ENCODE data around the gene NR3C2.

The NR3C2 gene

DNA sequence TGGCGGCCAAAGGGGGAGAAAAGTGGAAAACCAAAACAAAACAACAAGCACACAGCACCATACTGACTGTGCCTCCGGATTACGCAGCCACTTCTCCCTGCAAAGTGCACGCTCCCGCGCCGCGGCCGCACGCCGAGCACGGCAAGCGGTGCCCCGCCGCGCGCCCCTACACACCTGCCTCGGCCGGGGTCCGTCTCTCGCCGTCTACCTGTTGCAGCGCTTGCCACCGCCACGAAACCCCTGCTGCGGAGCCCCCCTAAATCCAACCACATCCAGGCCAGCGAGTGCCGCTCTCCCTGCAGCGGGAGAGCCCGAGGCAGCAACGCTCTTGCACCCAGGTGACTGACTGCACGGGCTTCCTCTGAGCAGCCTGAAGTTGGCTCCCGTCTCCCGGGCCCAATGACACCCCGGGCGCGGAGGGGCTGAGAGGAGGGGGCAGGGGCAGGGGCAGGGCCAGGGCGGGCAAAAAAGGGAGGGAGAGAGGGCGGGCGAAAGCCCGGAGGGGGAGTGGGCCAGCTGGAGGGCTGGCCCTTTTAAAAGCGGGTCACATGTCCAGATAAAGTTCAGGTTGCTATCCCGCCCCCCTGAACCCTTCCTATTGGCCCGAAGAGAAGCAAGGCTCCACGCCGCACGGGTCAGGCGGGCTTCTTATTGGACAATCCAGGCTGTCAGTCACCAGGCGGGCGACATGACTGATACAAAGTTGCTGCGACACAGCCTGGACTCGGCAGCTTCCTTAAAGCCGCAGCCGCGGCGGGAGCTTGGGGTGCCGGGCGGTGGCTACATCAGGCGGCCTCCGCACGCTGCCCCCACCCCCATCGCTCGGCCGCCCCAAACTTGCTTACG is at the start of gene NR3C2:
NR3C2 (minus strand) TSS at position 429 of the 846 bp plus-strand sequence.
- H3K4me1 Mint-ChIP-seq, result peaks cover 15 to 29% of the 10 kb centered on the region in 2 donors
- H3K9me3 Mint-ChIP-seq, result no peaks in the 10 kb centered on the region
- no peaks in the 10 kb centered on the region for H3K27me3 Mint-ChIP-seq
- ATAC-seq (replicated peaks) (peak; percentile 91), DNase-seq (peak; percentile 97)
- H3K36me3 Mint-ChIP-seq, result peaks cover 1 to 4% of the 10 kb centered on the region in 2 donors
- peak within 1 kb of the TSS; percentile 97 for H3K27ac Mint-ChIP-seq
- H3K4me3 Mint-ChIP-seq, result peak within 1 kb of the TSS; percentile 95 to 96

DNA sequence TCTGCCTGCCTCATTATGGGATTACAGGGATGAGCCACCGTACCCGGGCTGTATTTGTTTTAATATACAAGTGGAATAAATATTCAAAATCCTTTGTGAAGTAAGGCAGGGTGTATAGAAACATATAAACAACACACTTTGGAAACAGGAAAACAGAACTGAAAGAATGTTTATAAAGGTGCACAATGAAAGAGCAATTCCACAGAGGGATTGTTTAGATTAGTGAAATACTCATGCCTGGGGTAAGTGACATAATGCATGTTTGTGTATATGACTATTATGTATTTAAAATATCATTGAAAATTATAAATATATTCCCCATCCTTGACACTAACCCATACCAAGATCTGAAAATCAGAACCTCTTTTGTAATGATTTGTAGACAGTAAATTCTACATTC is 45.0 kb upstream of the NR3C2 start:
- Mint-ChIP-seq H3K9me3 (peaks cover 5 to 9% of the 10 kb centered on the region in 2 donors), H3K27me3 (no peaks in the 10 kb centered on the region), H3K4me3 (no peak overlapping the region), H3K36me3 (peaks cover 0 to 3% of the 10 kb centered on the region in 2 donors), H3K4me1 (no peaks in the 10 kb centered on the region), H3K27ac (no peak overlapping the region)
- ATAC-seq (replicated peaks), result no peak
- no peak for DNase-seq

DNA sequence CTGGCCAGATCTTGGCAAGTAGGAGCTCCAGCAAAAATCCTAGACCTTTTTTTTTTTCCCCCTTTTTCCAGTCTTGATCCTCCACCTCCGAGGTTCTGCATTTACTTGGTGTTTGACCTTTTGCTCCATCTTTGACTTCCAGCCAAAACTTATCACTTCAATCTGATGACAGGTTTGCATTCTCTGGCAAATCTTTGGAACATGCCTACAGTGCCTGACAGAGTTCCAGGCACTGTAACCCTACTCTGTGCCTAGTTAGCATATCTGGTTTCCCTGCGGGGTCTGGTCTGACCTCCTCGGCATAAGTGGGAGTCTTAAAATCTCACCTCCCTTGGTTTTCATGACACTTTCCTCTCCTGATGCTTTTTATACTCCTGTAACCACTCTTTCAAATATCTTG is 39.4 kb upstream of the NR3C2 start:
- DNase-seq (no peak), ATAC-seq (replicated peaks) (no peak)
- Mint-ChIP-seq H3K27ac (no peak overlapping the region), H3K36me3 (peaks cover 0 to 3% of the 10 kb centered on the region in 2 donors), H3K9me3 (peaks cover 8 to 12% of the 10 kb centered on the region in 2 donors), H3K4me3 (no peak overlapping the region), H3K27me3 (no peaks in the 10 kb centered on the region), H3K4me1 (no peaks in the 10 kb centered on the region)

DNA sequence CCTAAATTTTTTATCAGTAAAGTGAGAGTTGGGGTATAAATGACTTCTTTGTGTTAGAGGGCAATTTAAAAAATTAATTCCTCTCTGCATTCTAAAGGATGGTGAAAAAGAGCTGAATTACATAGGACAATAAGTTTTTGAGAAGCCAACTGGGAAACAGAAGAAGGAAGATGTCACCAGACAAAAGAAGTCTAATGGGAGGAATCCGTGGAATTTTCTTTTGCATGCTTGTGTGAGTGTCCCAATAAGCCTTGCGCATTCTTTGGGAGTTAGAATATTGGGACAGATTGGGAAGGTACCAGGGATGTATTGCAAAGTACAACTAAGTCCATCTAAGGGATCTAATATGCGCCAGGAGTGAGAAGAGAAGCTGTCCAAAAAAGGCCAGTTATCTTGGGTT is 35.1 kb upstream of the NR3C2 start:
- Mint-ChIP-seq H3K27ac (no peak overlapping the region), H3K4me1 (no peaks in the 10 kb centered on the region), H3K9me3 (peaks cover 4 to 9% of the 10 kb centered on the region in 2 donors), H3K4me3 (no peak overlapping the region), H3K27me3 (no peaks in the 10 kb centered on the region), H3K36me3 (no peaks in the 10 kb centered on the region)
- ATAC-seq (replicated peaks) (no peak), DNase-seq (no peak)

DNA sequence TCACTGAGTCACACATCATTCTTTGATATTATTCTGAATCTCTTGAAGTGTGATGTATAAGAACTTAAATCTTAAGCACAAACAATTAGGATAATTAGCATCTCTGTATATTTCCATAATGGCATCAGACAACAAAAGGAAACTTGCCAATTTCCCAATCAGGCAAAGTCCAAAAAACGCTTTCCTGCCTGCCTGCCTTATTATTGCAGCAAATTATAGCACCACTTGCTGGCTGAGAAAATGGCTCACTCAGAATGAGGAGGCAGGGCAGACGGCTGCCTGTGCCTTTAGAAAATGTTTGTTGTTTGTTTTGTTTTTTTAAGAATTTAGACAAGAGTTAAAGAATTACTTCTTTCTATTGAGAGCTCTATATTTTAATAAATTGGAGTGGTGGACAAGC is 27.7 kb upstream of the NR3C2 start:
- ATAC-seq (replicated peaks) (no peak), DNase-seq (no peak)
- H3K27me3 Mint-ChIP-seq, result peaks cover 5 to 11% of the 10 kb centered on the region in 2 donors
- H3K27ac Mint-ChIP-seq, result no peak overlapping the region
- H3K9me3 Mint-ChIP-seq, result peaks cover 0 to 2% of the 10 kb centered on the region in 2 donors
- no peaks in the 10 kb centered on the region for H3K4me1 Mint-ChIP-seq
- no peaks in the 10 kb centered on the region for H3K36me3 Mint-ChIP-seq
- H3K4me3 Mint-ChIP-seq, result no peak overlapping the region

DNA sequence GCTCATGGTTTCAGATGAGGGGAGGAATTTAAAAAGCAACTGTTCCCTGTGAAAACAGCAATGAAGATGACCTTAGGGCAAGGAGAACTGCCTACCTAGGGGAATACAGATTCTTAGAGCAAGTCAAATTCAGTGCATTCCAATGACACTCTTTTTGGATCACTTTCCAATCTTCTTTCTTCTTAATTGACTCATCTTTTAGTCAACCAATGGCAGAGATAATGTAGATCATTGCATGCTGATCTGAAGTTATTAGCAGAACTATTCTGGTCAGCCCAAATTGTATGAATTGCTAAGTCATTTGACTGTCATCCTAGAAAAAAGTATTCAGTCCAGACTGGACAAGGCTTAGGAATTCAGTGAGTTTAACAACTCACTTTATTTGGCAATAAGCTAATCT is 12.6 kb upstream of the NR3C2 start:
- Mint-ChIP-seq H3K27ac (no peak overlapping the region), H3K27me3 (peaks cover 16 to 22% of the 10 kb centered on the region in 2 donors), H3K4me1 (no peaks in the 10 kb centered on the region), H3K9me3 (no peaks in the 10 kb centered on the region), H3K4me3 (no peak overlapping the region), H3K36me3 (no peaks in the 10 kb centered on the region)
- ATAC-seq (replicated peaks) (no peak), DNase-seq (no peak)

DNA sequence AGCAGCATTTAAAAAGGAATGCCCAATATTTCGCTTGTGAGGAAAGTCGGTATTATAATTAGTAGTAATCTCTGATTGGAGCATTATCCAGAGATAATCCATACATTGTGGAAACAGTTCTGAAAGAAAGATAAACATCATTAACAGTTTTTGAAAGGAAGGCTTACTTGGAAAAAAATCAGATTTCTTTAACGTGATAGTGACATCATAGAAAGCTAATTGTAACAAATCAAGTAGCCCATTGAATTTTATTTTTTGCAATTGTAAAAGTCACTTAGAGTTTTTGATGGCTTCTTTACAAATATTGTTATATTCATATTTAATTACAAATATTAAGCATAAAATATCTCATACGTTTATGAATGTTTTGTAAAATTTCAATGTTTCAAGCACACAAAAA is 11.6 kb upstream of the NR3C2 start:
- no peak overlapping the region for H3K27ac Mint-ChIP-seq
- no peak for ATAC-seq (replicated peaks)
- H3K4me1 Mint-ChIP-seq, result no peaks in the 10 kb centered on the region
- peaks cover 16 to 21% of the 10 kb centered on the region in 2 donors for H3K27me3 Mint-ChIP-seq
- no peak overlapping the region for H3K4me3 Mint-ChIP-seq
- no peaks in the 10 kb centered on the region for H3K9me3 Mint-ChIP-seq
- H3K36me3 Mint-ChIP-seq, result no peaks in the 10 kb centered on the region
- no peak for DNase-seq

DNA sequence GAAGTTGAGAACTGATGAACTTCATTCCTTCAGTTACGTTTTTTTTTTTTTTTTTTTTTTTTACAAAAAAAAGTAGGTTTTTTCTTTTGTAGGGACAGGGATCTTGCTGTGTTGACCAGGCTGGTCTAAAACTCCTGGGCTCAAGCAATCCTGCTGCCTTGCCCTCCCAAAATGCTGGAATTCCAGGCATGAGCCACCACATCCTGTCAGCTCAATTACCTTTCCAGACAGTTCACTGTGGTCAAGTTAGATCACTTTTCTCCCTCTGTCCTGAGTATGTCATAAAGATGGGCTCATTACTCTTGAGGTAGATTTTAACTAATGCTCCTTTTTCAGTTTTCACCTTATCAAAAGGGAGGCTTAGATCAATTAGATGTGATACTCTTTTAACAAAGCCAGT is 10.8 kb upstream of the NR3C2 start:
- Mint-ChIP-seq H3K4me3 (no peak overlapping the region), H3K27ac (no peak overlapping the region), H3K4me1 (no peaks in the 10 kb centered on the region), H3K36me3 (no peaks in the 10 kb centered on the region), H3K9me3 (no peaks in the 10 kb centered on the region), H3K27me3 (peaks cover 13 to 16% of the 10 kb centered on the region in 2 donors)
- DNase-seq (no peak), ATAC-seq (replicated peaks) (no peak)

DNA sequence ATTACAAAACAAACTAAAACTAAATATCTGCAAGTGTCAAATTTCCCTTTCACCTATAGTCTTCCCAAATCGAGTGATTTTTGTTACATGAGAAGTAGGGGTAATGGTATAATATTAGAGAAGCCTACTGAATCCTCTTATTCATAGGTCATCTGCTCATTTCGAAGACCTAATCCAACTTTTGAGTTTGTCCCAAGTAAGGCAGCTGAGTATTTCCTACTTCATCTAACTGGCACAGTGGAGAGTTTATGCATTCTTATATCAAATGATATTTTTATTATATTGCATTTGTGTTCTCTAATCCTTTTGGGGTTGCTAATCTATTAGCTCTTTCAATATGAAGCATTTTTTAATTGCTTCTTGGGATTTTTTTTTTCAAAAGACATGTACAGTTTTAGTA is 7.7 kb upstream of the NR3C2 start:
- no peak for ATAC-seq (replicated peaks)
- no peak overlapping the region for H3K4me3 Mint-ChIP-seq
- no peak overlapping the region for H3K27ac Mint-ChIP-seq
- DNase-seq, result no peak
- peaks cover 1 to 4% of the 10 kb centered on the region in 2 donors for H3K36me3 Mint-ChIP-seq
- peaks cover 5 to 8% of the 10 kb centered on the region in 2 donors for H3K4me1 Mint-ChIP-seq
- no peaks in the 10 kb centered on the region for H3K9me3 Mint-ChIP-seq
- no peaks in the 10 kb centered on the region for H3K27me3 Mint-ChIP-seq

DNA sequence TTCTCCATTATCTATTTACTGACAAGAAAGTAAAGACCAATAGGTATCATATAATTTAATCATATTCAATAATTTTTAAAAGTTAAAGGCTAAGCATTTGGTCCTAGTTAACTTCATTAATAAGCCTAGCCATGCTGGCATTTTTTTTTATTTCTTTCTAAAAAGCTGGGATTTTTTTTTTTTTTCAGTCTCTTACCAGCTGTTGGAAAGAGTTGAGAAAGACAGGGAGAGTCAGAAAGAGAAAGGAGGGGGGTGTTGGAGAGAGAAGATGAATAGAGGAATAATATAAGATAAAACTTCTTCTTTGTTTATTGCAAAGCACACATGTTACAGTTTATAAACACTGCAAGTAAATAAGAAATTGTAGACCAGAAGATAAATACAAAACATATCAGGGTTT is 5.9 kb upstream of the NR3C2 start:
- no peaks in the 10 kb centered on the region for H3K9me3 Mint-ChIP-seq
- H3K4me3 Mint-ChIP-seq, result no peak overlapping the region
- DNase-seq, result no peak
- no peaks in the 10 kb centered on the region for H3K27me3 Mint-ChIP-seq
- H3K36me3 Mint-ChIP-seq, result peaks cover 1 to 4% of the 10 kb centered on the region in 2 donors
- ATAC-seq (replicated peaks), result no peak
- peaks cover 5 to 8% of the 10 kb centered on the region in 2 donors for H3K4me1 Mint-ChIP-seq
- H3K27ac Mint-ChIP-seq, result no peak overlapping the region

DNA sequence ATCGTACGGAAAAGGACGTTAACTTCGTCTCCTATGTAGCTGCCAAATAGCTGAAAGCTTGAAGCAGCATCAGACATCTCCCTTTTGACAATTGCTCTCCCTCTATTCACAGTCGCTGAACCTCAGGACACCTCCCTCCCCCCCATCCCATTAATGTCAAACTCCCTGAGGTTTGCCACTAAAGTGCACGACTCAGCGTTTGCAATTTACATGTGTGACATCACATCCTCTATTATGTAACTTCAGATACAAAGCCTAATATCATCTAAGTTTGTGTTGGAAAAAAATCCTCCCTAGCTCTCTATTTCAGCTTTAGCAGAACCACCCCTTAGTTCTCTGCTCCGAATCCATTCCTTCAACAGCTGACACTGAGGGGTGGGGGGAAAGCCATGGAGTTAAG is 5.5 kb upstream of the NR3C2 start:
- no peaks in the 10 kb centered on the region for H3K27me3 Mint-ChIP-seq
- no peak for DNase-seq
- H3K27ac Mint-ChIP-seq, result no peak overlapping the region
- H3K9me3 Mint-ChIP-seq, result no peaks in the 10 kb centered on the region
- no peak for ATAC-seq (replicated peaks)
- H3K36me3 Mint-ChIP-seq, result peaks cover 1 to 4% of the 10 kb centered on the region in 2 donors
- peaks cover 5 to 10% of the 10 kb centered on the region in 2 donors for H3K4me1 Mint-ChIP-seq
- no peak overlapping the region for H3K4me3 Mint-ChIP-seq

DNA sequence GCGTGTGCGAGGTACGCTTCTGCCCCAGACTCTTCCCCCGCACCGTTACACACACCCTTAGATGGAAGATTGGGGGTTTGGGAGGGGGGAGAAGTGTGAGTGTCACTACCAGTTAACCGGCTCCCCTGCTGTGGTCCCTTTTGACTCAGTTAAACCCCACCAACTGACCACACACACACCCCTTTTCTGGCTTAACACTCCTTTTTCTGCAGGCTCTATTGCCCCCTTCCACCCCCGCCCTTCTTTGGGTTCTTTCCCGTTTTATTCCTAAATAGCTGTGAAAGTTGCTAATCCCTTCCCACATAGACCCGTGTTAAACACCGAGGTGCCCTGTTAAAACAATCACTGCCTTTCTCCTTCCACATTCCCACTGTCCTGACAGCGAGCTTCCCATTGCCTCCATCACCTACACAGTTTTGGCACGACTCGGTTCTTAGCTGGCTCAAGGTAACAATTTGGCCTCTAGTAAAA is 3.7 kb upstream of the NR3C2 start:
- H3K27me3 Mint-ChIP-seq, result no peaks in the 10 kb centered on the region
- peaks cover 9 to 19% of the 10 kb centered on the region in 2 donors for H3K4me1 Mint-ChIP-seq
- peak overlapping the region; percentile 86 to 92 for H3K4me3 Mint-ChIP-seq
- H3K36me3 Mint-ChIP-seq, result peaks cover 1 to 4% of the 10 kb centered on the region in 2 donors
- ATAC-seq (replicated peaks) (no peak), DNase-seq (no peak)
- peak overlapping the region; percentile 70 for H3K27ac Mint-ChIP-seq
- H3K9me3 Mint-ChIP-seq, result no peaks in the 10 kb centered on the region

DNA sequence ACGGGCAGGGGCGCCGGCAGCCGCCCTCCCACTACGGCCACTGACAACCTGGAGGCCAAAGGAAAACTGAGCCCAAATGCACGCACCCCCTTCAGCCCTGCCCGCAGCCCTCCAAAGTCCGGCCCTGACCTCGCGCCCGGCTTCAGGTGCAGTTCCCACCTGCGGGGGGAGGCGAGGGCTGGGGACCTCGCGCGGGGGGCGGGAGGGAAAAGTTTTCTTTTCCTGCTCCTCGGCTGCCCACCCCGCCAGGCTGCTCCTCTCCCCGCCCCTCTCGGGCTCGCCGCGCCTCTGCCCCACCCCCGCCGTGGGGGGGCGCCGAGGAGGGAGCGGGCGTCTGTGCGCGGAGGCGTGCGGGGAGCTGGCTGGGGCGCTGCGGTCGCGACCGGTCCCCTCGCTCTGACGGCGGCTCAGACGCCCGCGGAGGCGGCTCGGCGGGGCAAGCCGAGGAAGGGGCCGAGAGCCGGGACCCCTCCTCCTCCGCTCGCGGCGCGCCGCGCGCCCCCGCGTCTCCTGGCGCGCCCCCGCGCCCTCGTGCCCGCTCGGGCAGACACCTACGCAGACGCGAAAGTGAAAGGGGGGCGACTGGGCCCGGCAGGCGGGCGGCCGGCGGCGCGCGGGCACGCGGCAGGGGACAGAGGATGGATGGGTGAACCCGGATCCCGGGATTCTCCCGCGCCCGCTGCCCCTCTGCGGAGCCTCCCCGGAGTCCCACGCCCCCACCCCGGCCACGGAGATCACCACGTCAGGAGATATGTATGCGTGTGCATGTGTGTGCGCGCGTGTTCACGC is 3.1 kb upstream of the NR3C2 start:
- H3K4me3 Mint-ChIP-seq, result peak overlapping the region; percentile 86 to 92
- ATAC-seq (replicated peaks), result peak; percentile 8 to 19

DNA sequence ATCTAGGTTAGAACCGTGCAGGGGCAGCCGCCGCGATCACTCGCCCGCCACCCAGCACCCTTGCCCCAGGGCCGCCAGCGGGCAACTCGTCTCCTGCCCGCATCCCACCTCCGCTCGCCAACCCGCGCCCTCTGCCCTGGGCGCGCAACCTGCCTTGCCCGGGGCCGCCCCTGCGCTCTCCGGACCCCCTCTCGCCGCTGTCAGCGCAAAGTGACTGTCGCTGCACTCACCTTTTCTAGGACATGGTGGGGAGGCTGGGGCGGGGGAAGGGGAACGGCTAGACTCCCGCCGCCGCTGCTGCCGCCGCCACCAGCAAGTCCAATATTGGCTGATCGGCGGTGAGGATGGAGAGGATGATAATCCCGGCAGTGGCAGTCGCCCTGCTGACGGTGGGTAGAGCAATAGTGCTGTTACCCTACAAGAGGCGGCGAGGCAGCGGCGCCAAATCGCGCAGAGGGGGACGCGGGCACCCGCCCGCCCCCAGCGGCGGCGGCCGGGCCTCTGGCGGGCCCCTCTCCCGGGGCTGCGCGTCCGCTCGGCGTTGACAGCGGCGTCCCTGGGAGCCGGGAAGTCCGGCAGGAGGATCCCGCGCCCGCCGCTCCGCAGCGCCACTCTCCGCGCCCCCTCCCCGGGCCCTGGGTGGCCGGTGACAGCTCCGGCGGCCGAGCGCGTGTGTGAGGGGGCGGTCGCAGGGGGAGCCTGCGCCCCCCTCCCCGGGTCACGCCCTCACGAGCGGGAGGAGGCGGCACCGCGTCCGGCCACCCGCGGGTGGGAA is 2.3 kb upstream of the NR3C2 start:
- peak; percentile 26 for DNase-seq
- Mint-ChIP-seq H3K4me1 (peaks cover 12 to 24% of the 10 kb centered on the region in 2 donors), H3K27me3 (no peaks in the 10 kb centered on the region), H3K27ac (peak overlapping the region; percentile 37), H3K9me3 (no peaks in the 10 kb centered on the region), H3K36me3 (peaks cover 1 to 4% of the 10 kb centered on the region in 2 donors), H3K4me3 (peak overlapping the region; percentile 95 to 96)
- peak; percentile 0 to 2 for ATAC-seq (replicated peaks)

More for the DNA sequence above, 3.1 kb upstream of the NR3C2 start:
- Mint-ChIP-seq H3K27ac (peak overlapping the region; percentile 70), H3K4me1 (peaks cover 10 to 22% of the 10 kb centered on the region in 2 donors), H3K36me3 (peaks cover 1 to 4% of the 10 kb centered on the region in 2 donors), H3K9me3 (no peaks in the 10 kb centered on the region), H3K27me3 (no peaks in the 10 kb centered on the region)
- peak; percentile 48 for DNase-seq
